ENCODE results near the gene SGSH. TPM values are rescaled to one million over a fixed set of nuclear protein-coding genes. Genes with fewer than 3 reads are reported as not detected.

The SGSH gene
- 20.6 to 26.5 TPM (median 22.4 TPM) in 5 replicates for total RNA-seq (2022; extraction: Qiagen RNA extraction)

GRCh38 chr17:80220054-80220735 is at the start of gene SGSH, which contains the start of gene SLC26A11:
SGSH (minus strand) TSS chr17:80220333; CDS start chr17:80220313, 20 bp downstream.
SLC26A11 (plus strand) TSS chr17:80220427; CDS start chr17:80221561, 1,134 bp downstream.

DNA sequence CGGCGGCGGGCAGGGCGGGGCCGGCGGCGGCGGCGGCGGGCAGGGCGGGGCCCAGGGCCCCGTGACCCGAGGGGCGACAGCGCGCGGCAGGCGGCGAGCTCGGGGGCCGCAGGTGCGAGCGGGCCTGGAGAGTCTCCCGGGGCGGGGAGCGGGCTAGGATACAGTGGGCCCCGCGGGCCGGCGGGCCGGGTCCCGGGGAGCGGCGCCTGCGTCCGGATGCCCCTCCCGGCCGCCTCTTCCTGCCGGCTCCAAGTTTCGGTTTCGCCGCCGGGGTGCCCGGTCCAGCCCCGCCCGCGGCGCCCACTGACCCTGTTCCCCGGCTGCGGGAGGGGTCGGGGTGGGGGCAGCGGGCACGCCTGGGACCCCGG is 40.6 kb upstream of the SGSH start, which contains the start of gene RNF213:
Gene RNF213, plus strand, starts transcription at position 62 of the 368 bp plus-strand sequence. CDS start 2,830 bp downstream, outside the sequence.

DNA sequence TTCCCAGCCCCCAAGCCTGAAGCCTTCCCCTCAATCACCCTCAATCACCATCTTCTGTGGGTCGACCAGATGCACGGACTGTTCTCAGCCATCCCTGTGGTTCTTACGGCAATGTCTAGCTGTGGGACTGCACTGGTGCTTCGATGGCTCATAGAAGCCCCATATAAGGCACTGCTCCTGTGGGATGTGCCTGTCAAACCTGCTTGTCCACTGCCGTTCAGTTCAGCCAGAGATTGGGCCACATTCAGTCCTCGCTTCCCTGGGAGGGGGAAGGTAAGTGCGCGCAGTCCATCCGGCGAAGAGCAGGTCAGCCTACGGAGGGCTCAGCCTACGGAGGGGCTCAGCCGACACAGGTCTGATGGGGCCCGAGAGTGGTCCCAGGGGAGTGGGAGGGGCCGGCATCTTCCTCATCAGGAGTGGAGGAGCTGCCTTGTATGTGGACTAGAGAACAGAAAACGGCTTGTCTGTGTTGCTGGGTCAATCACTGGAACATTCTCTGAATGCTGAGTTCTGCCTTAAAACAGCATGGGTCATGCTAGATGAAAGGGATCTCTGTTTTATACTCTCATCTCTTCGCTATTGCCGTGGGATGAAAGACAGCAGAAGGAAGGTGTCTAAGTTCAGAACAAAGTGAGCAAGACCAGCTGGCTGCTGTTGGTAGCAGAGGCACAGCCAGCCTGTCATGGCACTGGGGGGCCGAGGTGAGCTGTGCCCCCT is 50.2 kb downstream of the SGSH start, which contains the start of gene CARD14:
Gene CARD14, plus strand, starts transcription at position 247 of the 717 bp plus-strand sequence. CDS start 11,409 bp downstream, outside the sequence.

Other genes starting within 250 kb of the SGSH start
- gene TBC1D16, start 184.5 kb downstream of the SGSH start, total RNA-seq (2022; extraction: Qiagen RNA extraction): 11.4 to 17.3 TPM (median 14.5 TPM) in 5 replicates
- 6.3 to 8.3 TPM (median 7.6 TPM) in 5 replicates for gene CCDC40, start 183.7 kb downstream of the SGSH start, total RNA-seq (2022; extraction: Qiagen RNA extraction)
- gene GAA, start 118.8 kb downstream of the SGSH start, total RNA-seq (2022; extraction: Qiagen RNA extraction): 54.7 to 63.4 TPM (median 59.3 TPM) in 5 replicates
- gene EIF4A3, start 73.2 kb downstream of the SGSH start, total RNA-seq (2022; extraction: Qiagen RNA extraction): 208 to 229 TPM (median 227 TPM) in 5 replicates
- gene CARD14, start 50.3 kb downstream of the SGSH start, total RNA-seq (2022; extraction: Qiagen RNA extraction): 0.18 to 0.48 TPM (median 0.32 TPM) in 5 replicates
- 13.0 to 16.5 TPM (median 14.6 TPM) in 5 replicates for gene SLC26A11, start 94 bp upstream of the SGSH start, total RNA-seq (2022; extraction: Qiagen RNA extraction)
- 56.9 to 58.1 TPM (median 57.4 TPM) in 5 replicates for gene RNF213, start 40.5 kb upstream of the SGSH start, total RNA-seq (2022; extraction: Qiagen RNA extraction)
- gene ENDOV, start 194.8 kb upstream of the SGSH start, total RNA-seq (2022; extraction: Qiagen RNA extraction): 39.2 to 54.8 TPM (median 49.5 TPM) in 5 replicates

Data from A549 treated with AZD2906 at 1 μM for 4 hours (cell line).